IMR-90 (cell line): ENCODE results near the gene NLRP3. TPM values are rescaled to one million over a fixed set of nuclear protein-coding genes. Genes with fewer than 3 reads are reported as not detected.

Source experiments
- ATAC-seq: fragments of 200-7000 bp; cut with Tn5 transposase; 2 replicates; pipeline ENCODE4 v1.9.1; 2020; ENCODE audit warnings: low read depth, mild to moderate bottlenecking, moderate library complexity
- BruUV-seq: library from RNA; stranded (reverse); fragments of 400-500 nt; replicated peaks from 2 replicates; lab custom pipeline; 2021; lab: Mats Ljungman, UMichigan
- CTCF ChIA-PET: fragments of 300-600 bp; formaldehyde crosslinking; extraction: SDS; loops from one replicate; lab custom pipeline; 2021; ENCODE audit warnings: antibody characterized with exemption; lab: Yijun Ruan, JAX
- POLR2A ChIA-PET: fragments of 300-600 bp; sonication (Branson Sonifier 250); formaldehyde crosslinking; loops from one replicate; lab custom pipeline; 2022; ENCODE audit warnings: antibody characterized with exemption; ENCODE audit not compliant: unreplicated experiment; lab: Charles Lee
- DNase-seq: peaks from one replicate; pipeline ENCODE4 v3.0.0; 2013
- H2AFZ ChIP-seq: replicated peaks from 2 replicates; pipeline ENCODE3; 2013; ENCODE audit warnings: low read length, mild to moderate bottlenecking; ENCODE audit not compliant: poor library complexity
- H2AK5ac ChIP-seq: 2 replicates; pipeline ENCODE4 v1.6.1; 2013; ENCODE audit warnings: low read depth, low read length, inconsistent platforms
- H2AK9ac ChIP-seq: replicated peaks from 2 replicates; pipeline ENCODE3; 2013; ENCODE audit warnings: mild to moderate bottlenecking, low read depth, low read length, moderate library complexity; ENCODE audit not compliant: poor library complexity
- H2BK120ac ChIP-seq: 2 replicates; pipeline ENCODE4 v1.6.1; 2013; ENCODE audit warnings: low read depth, low read length, inconsistent platforms
- H2BK15ac ChIP-seq: 3 replicates; pipeline ENCODE4 v1.6.1; 2013; ENCODE audit warnings: low read depth, low read length, inconsistent platforms
- H2BK20ac ChIP-seq: 2 replicates; pipeline ENCODE4 v1.6.1; 2013; ENCODE audit warnings: low read depth, mild to moderate bottlenecking, inconsistent platforms, low read length, moderate library complexity
- H2BK5ac ChIP-seq: 2 replicates; pipeline ENCODE4 v1.6.1; 2013; ENCODE audit warnings: mild to moderate bottlenecking, low read depth, low read length, inconsistent platforms; ENCODE audit not compliant: poor library complexity, severe bottlenecking
- H3K14ac ChIP-seq: replicated peaks from 2 replicates; pipeline ENCODE4 v1.6.1; 2013; ENCODE audit warnings: low read depth, low read length, inconsistent platforms
- H3K18ac ChIP-seq: 2 replicates; pipeline ENCODE4 v1.6.1; 2013; ENCODE audit warnings: low read depth, low read length, control low read depth
- H3K23ac ChIP-seq: 2 replicates; pipeline ENCODE4 v1.6.1; 2013; ENCODE audit warnings: low read depth, low read length, inconsistent platforms
- H3K27ac ChIP-seq: 2 replicates; pipeline ENCODE4 v1.5.1; 2013; ENCODE audit warnings: mild to moderate bottlenecking, control low read depth, low read length; ENCODE audit not compliant: insufficient read depth
- H3K27me3 ChIP-seq: 2 replicates; pipeline ENCODE4 v1.6.1; 2013; ENCODE audit warnings: low read length; ENCODE audit not compliant: control insufficient read depth, insufficient read depth
- H3K36me3 ChIP-seq: 2 replicates; pipeline ENCODE4 v1.6.1; 2013; ENCODE audit warnings: low read length, mixed read lengths; ENCODE audit not compliant: control insufficient read depth, insufficient read depth
- H3K4ac ChIP-seq: 2 replicates; pipeline ENCODE4 v1.6.1; 2013; ENCODE audit warnings: low read depth, low read length, inconsistent platforms
- H3K4me1 ChIP-seq: 2 replicates; pipeline ENCODE4 v1.6.1; 2013; ENCODE audit warnings: low read length, mixed read lengths; ENCODE audit not compliant: control insufficient read depth, insufficient read depth
- H3K4me2 ChIP-seq: 2 replicates; pipeline ENCODE4 v1.6.1; 2013; ENCODE audit warnings: low read depth, mild to moderate bottlenecking, control low read depth, low read length, moderate library complexity
- H3K4me3 ChIP-seq: 2 replicates; pipeline ENCODE4 v1.5.1; 2013; ENCODE audit warnings: low read depth, mild to moderate bottlenecking, control low read depth, low read length, moderate library complexity; ENCODE audit not compliant: insufficient read depth
- H3K56ac ChIP-seq: 2 replicates; pipeline ENCODE4 v1.6.1; 2013; ENCODE audit warnings: low read length, inconsistent platforms; ENCODE audit not compliant: insufficient read depth; ENCODE audit errors: extremely low read depth
- H3K79me1 ChIP-seq, 2 experiments: 2 replicates each; pipeline ENCODE4 v1.6.1; 2013; ENCODE audit warnings: low read length in 2 of 2, inconsistent platforms in 1 of 2, low read depth in 1 of 2
- H3K9ac ChIP-seq: 2 replicates; pipeline ENCODE4 v1.6.1; 2013; ENCODE audit warnings: low read depth, low read length, control low read depth
- H3K9me1 ChIP-seq: 2 replicates; pipeline ENCODE4 v1.6.1; 2013; ENCODE audit warnings: low read length, inconsistent platforms; ENCODE audit not compliant: insufficient read depth
- H3K9me3 ChIP-seq: 2 replicates; pipeline ENCODE4 v1.6.1; 2013; ENCODE audit warnings: low read length; ENCODE audit not compliant: control insufficient read depth, insufficient read depth
- H4K20me1 ChIP-seq: 2 replicates; pipeline ENCODE4 v1.6.1; 2013; ENCODE audit warnings: low read length, inconsistent platforms; ENCODE audit not compliant: insufficient read depth
- H4K5ac ChIP-seq: 2 replicates; pipeline ENCODE4 v1.6.1; 2013; ENCODE audit warnings: mild to moderate bottlenecking, low read depth, low read length, control low read depth
- H4K8ac ChIP-seq, 2 experiments: 2 replicates each; pipeline ENCODE4 v1.6.1; 2013; ENCODE audit warnings: low read depth in 2 of 2, low read length in 2 of 2, control low read depth in 1 of 2, inconsistent platforms in 1 of 2
- H4K91ac ChIP-seq: 2 replicates; pipeline ENCODE4 v1.6.1; 2013; ENCODE audit warnings: low read depth, low read length, inconsistent platforms; ENCODE audit not compliant: insufficient read depth
- BHLHE40 ChIP-seq: fragments of 150-350 bp; IDR thresholded peaks from 2 replicates; pipeline ENCODE4 v1.6.1; 2016; ENCODE audit warnings: mild to moderate bottlenecking, low read depth, low read length
- CEBPB ChIP-seq: IDR thresholded peaks from 2 replicates; pipeline ENCODE4 v1.6.1; 2012; ENCODE audit warnings: low read depth, low read length, improper control_type of control experiment
- ELK1 ChIP-seq: fragments of 150-350 bp; IDR thresholded peaks from 2 replicates; pipeline ENCODE4 v1.6.1; 2016; ENCODE audit warnings: low read depth, mild to moderate bottlenecking, low read length, moderate library complexity, borderline replicate concordance
- FOS ChIP-seq: fragments of 150-350 bp; IDR thresholded peaks from 2 replicates; pipeline ENCODE4 v1.6.1; 2016; ENCODE audit warnings: low read depth, low read length
- POLR2A ChIP-seq: IDR thresholded peaks from 2 replicates; pipeline ENCODE4 v1.6.1; 2012; ENCODE audit warnings: mild to moderate bottlenecking, low read depth, low read length
- RAD21 ChIP-seq: IDR thresholded peaks from 2 replicates; pipeline ENCODE4 v1.6.1; 2012; ENCODE audit warnings: low read length, improper control_type of control experiment
- RCOR1 ChIP-seq: IDR thresholded peaks from 2 replicates; pipeline ENCODE4 v1.6.1; 2012; ENCODE audit warnings: mild to moderate bottlenecking, low read length, improper control_type of control experiment; ENCODE audit not compliant: insufficient replicate concordance
- WGBS, 2 experiments: methylation state at CpG; one replicate each; pipeline versions ENCODE4 v1.1.5 to v1.1.7; 2013; ENCODE audit warnings: missing lambda C conversion rate in 2 of 2; ENCODE audit not compliant: insufficient read length in 1 of 2; ENCODE audit errors: extremely low coverage in 2 of 2; 5-methylcytosine and 5-hydroxymethylcytosine counted together
- dilution Hi-C: fragments of 300-500 bp; cut with HindIII; formaldehyde crosslinking; loops from one replicate; pipeline ENCODE4 v1.14.3; 2018; ENCODE audit warnings: low sequenced_read_pairs; ENCODE audit not compliant: unreplicated experiment
- in situ Hi-C: fragments of 300-500 bp; cut with MboI; formaldehyde crosslinking; loops from 3 replicates; pipeline ENCODE4 v1.14.3; 2019; ENCODE audit warnings: low sequenced_read_pairs, inconsistent platforms, mixed read lengths
- intact Hi-C: fragments of 100-400 bp; cut with micrococcal nuclease; formaldehyde crosslinking; loops from 2 replicates; pipeline ENCODE4 v1.10.0; 2022
- polyA plus RNA-seq, 3 experiments: library from polyadenylated mRNA; depleted of rRNA; stranded (reverse); fragments of >200 nt; gene quantifications; 2 replicates each; pipeline ENCODE4 v1.2.3, GENCODE V29; 2012; ENCODE audit warnings: low replicate concordance in 1 of 3
- total RNA-seq: library from RNA; depleted of rRNA; stranded (reverse); fragments of >200 nt; gene quantifications from 2 replicates; pipeline ENCODE4 v1.2.3, GENCODE V29; 2012
- TF ChIP-seq, protein P1 (sequence below): conservative IDR thresholded peaks from 2 replicates; pipeline ENCODE4 v1.5.1; 2012; ENCODE audit warnings: mild to moderate bottlenecking, low read depth, low read length, improper control_type of control experiment

The NLRP3 gene
- total and polyA plus RNA-seq, 2 of the 4 experiments (the other 2 are of a cell fraction), result 0.18 TPM; not detected in 1

DNA sequence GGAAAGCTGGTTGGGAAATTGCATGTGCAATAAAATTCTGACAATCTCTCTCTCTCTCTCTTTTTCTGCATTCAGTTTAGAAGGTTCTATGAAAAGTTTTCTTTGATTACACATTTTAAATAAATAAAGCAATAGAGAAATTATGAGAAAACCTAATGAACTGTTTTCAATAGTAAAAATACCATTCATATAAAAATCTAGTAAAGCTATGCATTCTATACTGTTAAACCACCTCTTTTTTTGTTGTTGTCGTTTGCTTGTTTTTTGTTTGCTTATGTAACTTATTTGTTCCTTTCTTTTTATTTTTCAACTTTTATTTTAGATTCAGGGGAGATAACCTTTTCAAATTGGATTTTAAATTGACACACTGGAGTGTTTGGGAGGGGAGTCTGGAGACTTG is 56.1 kb downstream of the NLRP3 start:
- no peaks in the 10 kb centered on the region for H3K27me3 ChIP-seq
- intact Hi-C loops (no loop called here), dilution Hi-C loops (no loop called here), in situ Hi-C loops (no loop called here)
- CTCF ChIA-PET, result no interaction called here
- ATAC-seq, result no peak
- no peak overlapping the region for H4K91ac ChIP-seq
- H2AK5ac ChIP-seq, result no peak overlapping the region
- H3K79me1 ChIP-seq, result no peaks in the 10 kb centered on the region
- no peak overlapping the region for H2AK9ac ChIP-seq
- H2BK20ac ChIP-seq, result no peak overlapping the region
- H3K9ac ChIP-seq, result no peak overlapping the region
- no peak overlapping the region for H2AFZ ChIP-seq
- H4K20me1 ChIP-seq, result no peaks in the 10 kb centered on the region
- H4K5ac ChIP-seq, result no peak overlapping the region
- H3K4me3 ChIP-seq, result no peak overlapping the region
- TF ChIP-seq RAD21 (no peak), RCOR1 (no peak), ELK1 (no peak), CEBPB (no peak), FOS (no peak), POLR2A (no peak), BHLHE40 (no peak)
- TF ChIP-seq, protein P1, sequence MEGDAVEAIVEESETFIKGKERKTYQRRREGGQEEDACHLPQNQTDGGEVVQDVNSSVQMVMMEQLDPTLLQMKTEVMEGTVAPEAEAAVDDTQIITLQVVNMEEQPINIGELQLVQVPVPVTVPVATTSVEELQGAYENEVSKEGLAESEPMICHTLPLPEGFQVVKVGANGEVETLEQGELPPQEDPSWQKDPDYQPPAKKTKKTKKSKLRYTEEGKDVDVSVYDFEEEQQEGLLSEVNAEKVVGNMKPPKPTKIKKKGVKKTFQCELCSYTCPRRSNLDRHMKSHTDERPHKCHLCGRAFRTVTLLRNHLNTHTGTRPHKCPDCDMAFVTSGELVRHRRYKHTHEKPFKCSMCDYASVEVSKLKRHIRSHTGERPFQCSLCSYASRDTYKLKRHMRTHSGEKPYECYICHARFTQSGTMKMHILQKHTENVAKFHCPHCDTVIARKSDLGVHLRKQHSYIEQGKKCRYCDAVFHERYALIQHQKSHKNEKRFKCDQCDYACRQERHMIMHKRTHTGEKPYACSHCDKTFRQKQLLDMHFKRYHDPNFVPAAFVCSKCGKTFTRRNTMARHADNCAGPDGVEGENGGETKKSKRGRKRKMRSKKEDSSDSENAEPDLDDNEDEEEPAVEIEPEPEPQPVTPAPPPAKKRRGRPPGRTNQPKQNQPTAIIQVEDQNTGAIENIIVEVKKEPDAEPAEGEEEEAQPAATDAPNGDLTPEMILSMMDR, result no peak
- no peak overlapping the region for H3K4ac ChIP-seq
- no peaks in the 10 kb centered on the region for H3K4me1 ChIP-seq
- H3K27ac ChIP-seq, result no peak overlapping the region
- H3K14ac ChIP-seq, result no peak overlapping the region
- no peak overlapping the region for H2BK120ac ChIP-seq
- H2BK15ac ChIP-seq, result no peak overlapping the region
- H3K56ac ChIP-seq, result no peak overlapping the region
- BruUV-seq, result no TSS peak
- POLR2A ChIA-PET, result no interaction called here
- no peak overlapping the region for H2BK5ac ChIP-seq
- H3K9me3 ChIP-seq, result 0 out of 2 replicates have a peak, but pooled peaks cover 2% of the 10 kb centered on the region
- H3K23ac ChIP-seq, result no peak overlapping the region
- no CpG with 5 or more reads among the region's 1 CpG for WGBS, 2 experiments
- H3K36me3 ChIP-seq, result no peaks in the 10 kb centered on the region
- DNase-seq, result no peak
- H3K18ac ChIP-seq, result no peak overlapping the region
- no peak overlapping the region for H3K4me2 ChIP-seq
- no peaks in the 10 kb centered on the region for H3K9me1 ChIP-seq
- no peak overlapping the region for H4K8ac ChIP-seq
